GM10248 (cell line): ENCODE results near the gene INPP4B.

ENCODE experiments used
- CTCF ChIA-PET: fragments of 300-600 bp; sonication (Branson Sonifier 250); formaldehyde crosslinking; extraction: SDS; loops from one replicate; lab custom pipeline; 2021; ENCODE audit warnings: antibody characterized with exemption; lab: Yijun Ruan, JAX
- POLR2A ChIA-PET: fragments of 350-650 bp; sonication (Branson Sonifier 250); formaldehyde crosslinking; extraction: SDS; loops from one replicate; lab custom pipeline; 2020; ENCODE audit warnings: antibody characterized with exemption; lab: Yijun Ruan, JAX
- DNase-seq: peaks from one replicate; pipeline ENCODE4 v3.0.0; 2012; ENCODE audit errors: extremely low spot score
- TF ChIP-seq, protein P1 (sequence below): IDR thresholded peaks from 2 replicates; pipeline ENCODE4 v1.5.1; 2012; ENCODE audit warnings: mild to moderate bottlenecking, low read depth; ENCODE audit errors: extremely low read depth, missing control alignments, control extremely low read depth

INPP4B gene

DNA sequence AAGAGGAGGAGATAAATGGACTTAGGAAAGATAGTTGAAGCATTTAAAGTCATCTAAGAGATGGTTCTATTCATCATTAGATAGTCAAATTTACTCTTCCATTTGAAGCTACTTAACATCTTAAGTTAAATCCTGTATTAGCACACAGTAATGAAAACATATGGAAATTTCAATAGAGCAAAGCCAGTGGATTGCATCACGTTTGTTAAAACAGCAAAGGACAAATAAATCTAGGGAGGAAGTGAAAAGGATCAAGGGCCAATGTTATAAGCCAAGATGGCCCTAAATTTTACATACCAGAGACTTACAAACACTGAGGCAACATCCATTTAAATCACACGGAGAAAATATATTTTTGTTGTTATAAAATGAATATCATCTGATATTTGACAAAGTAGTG, 602.8 kb downstream of the INPP4B start:
- TF ChIP-seq, protein P1, sequence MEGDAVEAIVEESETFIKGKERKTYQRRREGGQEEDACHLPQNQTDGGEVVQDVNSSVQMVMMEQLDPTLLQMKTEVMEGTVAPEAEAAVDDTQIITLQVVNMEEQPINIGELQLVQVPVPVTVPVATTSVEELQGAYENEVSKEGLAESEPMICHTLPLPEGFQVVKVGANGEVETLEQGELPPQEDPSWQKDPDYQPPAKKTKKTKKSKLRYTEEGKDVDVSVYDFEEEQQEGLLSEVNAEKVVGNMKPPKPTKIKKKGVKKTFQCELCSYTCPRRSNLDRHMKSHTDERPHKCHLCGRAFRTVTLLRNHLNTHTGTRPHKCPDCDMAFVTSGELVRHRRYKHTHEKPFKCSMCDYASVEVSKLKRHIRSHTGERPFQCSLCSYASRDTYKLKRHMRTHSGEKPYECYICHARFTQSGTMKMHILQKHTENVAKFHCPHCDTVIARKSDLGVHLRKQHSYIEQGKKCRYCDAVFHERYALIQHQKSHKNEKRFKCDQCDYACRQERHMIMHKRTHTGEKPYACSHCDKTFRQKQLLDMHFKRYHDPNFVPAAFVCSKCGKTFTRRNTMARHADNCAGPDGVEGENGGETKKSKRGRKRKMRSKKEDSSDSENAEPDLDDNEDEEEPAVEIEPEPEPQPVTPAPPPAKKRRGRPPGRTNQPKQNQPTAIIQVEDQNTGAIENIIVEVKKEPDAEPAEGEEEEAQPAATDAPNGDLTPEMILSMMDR = no peak
- POLR2A ChIA-PET = no interaction called here
- CTCF ChIA-PET = interaction anchor here (1.6 to 1.9 kb wide), 2 partner anchors 10 to 17 kb away, joined by 4 to 5 read pairs; no protein-coding TSS in a partner anchor
- no peak for DNase-seq

DNA sequence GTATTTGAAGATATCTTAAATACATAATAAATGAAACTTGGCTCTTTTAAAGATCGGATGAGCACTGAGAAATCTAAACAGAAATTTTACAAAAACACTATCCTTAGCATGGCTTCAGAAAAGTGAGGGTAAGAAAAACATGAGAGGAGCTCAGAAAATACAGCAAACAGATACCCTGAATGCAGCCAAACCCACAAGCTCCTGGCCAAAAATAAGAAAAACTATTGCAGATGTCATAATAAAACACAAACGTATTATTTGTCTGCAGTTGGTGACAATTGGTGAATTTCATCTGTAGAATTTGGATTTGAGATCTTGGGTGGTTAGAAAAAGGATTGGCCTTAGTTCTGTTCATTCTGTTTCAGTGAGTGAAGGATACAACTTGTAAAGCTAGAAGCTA, 603.9 kb downstream of the INPP4B start:
- ChIA-PET POLR2A (no interaction called here), CTCF (interaction anchor here (0.9 kb wide), 1 partner anchor 17 kb away, joined by 3 read pairs; no protein-coding TSS in a partner anchor)
- no peak for DNase-seq
- TF ChIP-seq, protein P1 = no peak

DNA sequence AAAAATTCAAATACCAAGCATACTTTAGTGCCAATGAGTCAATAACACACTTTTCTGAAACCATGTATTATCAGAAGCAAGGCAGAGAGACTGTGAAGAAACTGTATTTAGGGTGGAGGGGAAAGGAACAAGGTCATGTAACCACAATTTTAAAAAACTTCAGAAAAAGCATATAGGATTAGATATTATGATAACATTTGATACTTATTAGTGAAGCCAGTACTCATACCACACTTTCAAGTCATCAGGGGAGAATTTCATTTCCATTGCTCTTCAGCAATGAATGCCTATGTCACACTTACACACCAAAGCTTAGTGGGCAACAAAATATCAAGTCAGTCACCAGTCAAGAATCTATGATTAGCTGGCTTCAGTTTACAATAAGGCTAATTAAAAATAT, 607.5 kb downstream of the INPP4B start:
- ChIA-PET CTCF (no interaction called here), POLR2A (no interaction called here)
- no peak for DNase-seq
- TF ChIP-seq, protein P1 = no peak

DNA sequence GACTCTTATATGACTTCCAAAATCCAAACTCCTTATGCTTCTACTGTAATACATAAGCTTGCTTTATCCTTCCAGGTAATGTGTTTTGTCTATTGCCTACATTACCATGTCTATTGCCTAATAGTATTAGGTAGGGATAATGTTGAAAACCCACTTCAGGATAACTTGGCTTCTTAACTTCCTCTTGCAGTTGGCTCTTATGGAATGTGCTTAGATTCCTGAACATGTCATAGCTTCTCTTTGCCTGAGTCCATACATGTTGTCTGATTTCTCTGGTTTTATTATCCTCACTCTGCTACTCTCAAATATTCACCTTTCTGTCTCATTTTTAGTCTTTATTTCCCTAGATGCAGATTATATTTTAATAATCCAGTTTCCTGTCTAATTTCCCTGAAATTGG, 609.8 kb downstream of the INPP4B start:
- TF ChIP-seq, protein P1 = no peak
- CTCF ChIA-PET = no interaction called here
- no peak for DNase-seq
- POLR2A ChIA-PET = no interaction called here

DNA sequence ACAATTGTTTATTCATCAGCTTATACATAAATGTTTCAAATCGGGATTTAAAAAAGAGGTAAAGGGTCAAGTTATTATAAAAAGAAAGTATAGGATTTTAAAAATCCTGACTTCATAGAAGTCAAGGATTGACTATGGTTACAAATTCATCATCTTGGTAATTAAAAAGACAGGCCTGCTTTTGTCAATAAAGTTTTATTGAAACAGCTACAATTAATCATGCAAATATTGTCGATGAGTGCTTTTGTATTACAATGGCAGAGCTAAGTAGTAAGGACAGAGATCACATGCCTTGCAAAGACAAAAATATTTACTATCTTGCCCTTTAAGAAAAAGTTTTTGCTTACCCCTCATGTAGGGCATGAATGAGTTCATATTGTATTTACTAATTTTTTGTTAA, 614.3 kb downstream of the INPP4B start:
- TF ChIP-seq, protein P1 = no peak
- POLR2A ChIA-PET = no interaction called here
- CTCF ChIA-PET = interaction anchor here (0.6 kb wide), 1 partner anchor 15 kb away, joined by 3 read pairs; no protein-coding TSS in a partner anchor
- no peak for DNase-seq

DNA sequence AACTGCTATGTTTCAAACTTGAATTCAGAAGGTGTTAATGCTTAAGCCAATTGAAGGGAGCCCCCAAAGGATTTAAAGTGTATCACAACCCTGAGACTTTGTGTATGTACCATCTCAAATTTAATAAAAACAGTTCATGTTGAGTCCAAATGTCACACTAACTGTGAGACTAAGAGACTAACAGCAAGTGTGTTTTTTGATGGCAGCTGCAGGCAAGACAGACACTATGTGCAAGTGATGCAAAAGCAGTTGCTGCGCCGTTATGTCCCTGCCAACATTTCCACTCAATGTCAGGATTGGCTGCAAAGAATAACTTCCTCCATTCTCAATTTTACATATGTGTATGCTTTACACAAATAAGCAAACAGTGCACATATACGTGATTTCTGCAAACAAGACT, 615.1 kb downstream of the INPP4B start:
- no peak for DNase-seq
- POLR2A ChIA-PET = no interaction called here
- TF ChIP-seq, protein P1 = no peak
- CTCF ChIA-PET = no interaction called here

DNA sequence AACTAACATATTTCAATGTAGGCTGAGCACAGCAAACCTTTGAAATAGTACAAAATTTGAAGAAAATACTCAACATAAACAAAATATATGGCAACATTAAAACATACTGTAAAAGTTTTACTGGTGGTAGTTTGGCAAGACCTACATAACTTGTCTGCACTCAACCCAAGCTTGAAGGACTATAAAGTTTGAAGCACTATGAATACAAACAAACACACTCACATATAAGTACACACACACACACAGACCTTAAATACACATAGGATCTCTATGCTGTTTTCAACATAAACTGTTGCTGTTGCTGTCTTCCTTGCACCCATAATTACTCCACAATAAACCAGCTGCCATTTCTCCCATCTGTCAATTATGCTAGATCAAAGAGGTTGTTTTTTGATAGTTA, 620.1 kb downstream of the INPP4B start:
- TF ChIP-seq, protein P1 = no peak
- CTCF ChIA-PET = no interaction called here
- POLR2A ChIA-PET = no interaction called here
- DNase-seq = no peak
